OCI-LY3 (cell line): ENCODE measurements around the gene PRIMA1.

Experiments
- CTCF ChIP-seq: fragments of 200-600, 300-600 bp; sonication (generic); IDR thresholded peaks from 2 replicates; pipeline ENCODE4 v1.5.1; 2014; ENCODE audit warnings: antibody characterized with exemption, low read length, low read depth
- EZH2phosphoT487 ChIP-seq: fragments of 200-600 bp; shearing (Covaris generic); IDR thresholded peaks from 2 replicates; pipeline ENCODE4 v1.6.1; 2018; ENCODE audit warnings: antibody characterized with exemption, mixed run types, low read depth

- TF ChIP-seq CTCF (no peak), EZH2phosphoT487 (no peak)
Measured at GRCh38 chr14:93789228-93790130, 1.2 kb upstream of the PRIMA1 start.
